Neural progenitor cell (in vitro differentiated cells): ENCODE data around the gene CFAP74.

ENCODE experiments used
- CTCF ChIP-seq: fragments of 200-600 bp; sonication (generic); IDR thresholded peaks from 2 replicates; pipeline ENCODE4 v1.5.1; 2017; ENCODE audit warnings: antibody characterized with exemption, mild to moderate bottlenecking
- EZH2 ChIP-seq: fragments of 200-600 bp; sonication (generic); IDR thresholded peaks from 2 replicates; pipeline ENCODE4 v1.6.1; 2017; ENCODE audit warnings: antibody characterized with exemption, mild to moderate bottlenecking, moderate library complexity

DNA sequence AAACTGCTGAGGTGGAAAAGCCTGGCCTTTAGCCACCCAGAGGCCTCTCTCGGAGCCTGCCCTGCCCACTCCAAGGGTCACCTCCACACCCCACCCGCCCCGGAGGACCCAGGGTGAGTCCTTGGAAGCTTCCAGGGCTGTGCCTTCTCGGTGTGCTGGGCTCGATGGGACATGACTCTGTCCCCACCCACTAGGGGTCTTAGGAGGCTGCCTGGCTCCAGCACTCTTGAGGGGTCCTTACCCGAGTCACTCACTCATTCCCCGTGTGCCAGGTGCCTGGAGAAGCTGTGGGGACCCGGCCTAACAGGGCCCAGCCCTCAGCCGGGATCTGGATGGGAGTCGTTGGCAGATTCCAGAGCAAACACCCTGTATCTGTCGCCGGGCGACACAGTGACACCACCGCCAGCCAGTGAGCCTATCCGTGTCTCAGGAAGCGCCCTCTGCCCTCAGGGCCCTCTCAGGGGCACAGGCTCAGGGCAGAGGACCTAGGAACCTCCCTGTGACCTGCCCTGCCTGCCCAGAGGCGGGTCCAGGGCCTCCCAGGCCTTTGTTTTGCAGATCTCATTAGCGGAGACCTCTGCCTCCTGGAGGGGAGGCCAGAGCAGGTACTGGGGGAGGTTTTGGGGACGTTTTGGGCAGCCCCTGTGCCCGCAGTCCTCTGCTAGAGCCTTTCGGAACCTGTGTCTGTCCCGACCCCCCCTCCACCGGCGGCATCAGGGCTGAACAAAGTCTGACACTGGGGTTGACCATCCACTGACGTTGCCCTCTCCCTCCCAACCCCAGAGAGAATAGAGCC, 43.6 kb upstream of the CFAP74 start:
- TF ChIP-seq CTCF (no peak), EZH2 (no peak)
